Hepatocyte (in vitro differentiated cells): ENCODE results near the gene SYCE3.

ENCODE experiments used
- CTCF ChIP-seq: fragments of 200-600 bp; sonication (generic); IDR thresholded peaks from 2 replicates; pipeline ENCODE4 v1.5.1; 2016; ENCODE audit warnings: antibody characterized with exemption, mild to moderate bottlenecking; ENCODE audit not compliant: poor library complexity
- EZH2 ChIP-seq: fragments of 200-600 bp; sonication (generic); IDR thresholded peaks from 2 replicates; pipeline ENCODE4 v1.6.1; 2016; ENCODE audit warnings: antibody characterized with exemption, mild to moderate bottlenecking, borderline replicate concordance
- EZH2phosphoT487 ChIP-seq: fragments of 200-600 bp; sonication (generic); IDR thresholded peaks from one replicate; pipeline ENCODE4 v1.6.1; 2018; ENCODE audit warnings: antibody characterized with exemption, mild to moderate bottlenecking, low read depth, moderate library complexity; ENCODE audit not compliant: unreplicated experiment, severe bottlenecking

GRCh38 chr22:50606165-50606945, 43.6 kb upstream of the SYCE3 start:
- no peak for TF ChIP-seq EZH2phosphoT487
- no peak for TF ChIP-seq CTCF
- TF ChIP-seq EZH2 = no peak
